Head of caudate nucleus (tissue), 42 donors: ENCODE results near the gene ARL6IP5.

Experiments
- DNase-seq, 42 donors: peaks; one replicate each; pipeline versions ENCODE4 v3.0.0 to v3.0.0-alpha.2; 2020 to 2021; ENCODE audit warnings: mixed read lengths in 7 of 42
- intact Hi-C: fragments of 100-400 bp; cut with DNase I; formaldehyde crosslinking; loops from one replicate; pipeline ENCODE4 v1.15.0; 2022

ARL6IP5 gene

DNA sequence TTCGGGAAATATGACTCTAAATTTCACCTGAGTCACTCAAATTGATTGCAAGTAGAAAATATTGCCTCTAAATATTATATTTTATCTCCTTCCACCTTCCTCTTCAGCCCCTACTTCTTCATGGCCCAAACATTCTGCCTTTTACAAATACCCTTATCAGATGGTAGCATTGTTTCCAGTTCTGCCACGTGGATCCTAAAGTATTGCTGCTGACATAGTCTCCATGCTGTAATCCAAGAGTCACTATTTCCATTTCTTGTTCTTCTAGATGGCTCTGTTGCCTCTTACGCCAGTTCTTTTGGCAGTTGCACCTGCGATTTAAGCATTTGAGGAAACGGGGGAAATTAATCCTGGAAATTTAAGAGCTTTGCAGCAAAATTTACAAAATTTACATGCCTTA is 24.1 kb downstream of the ARL6IP5 start:
- intact Hi-C loops, result no loop called here

DNA sequence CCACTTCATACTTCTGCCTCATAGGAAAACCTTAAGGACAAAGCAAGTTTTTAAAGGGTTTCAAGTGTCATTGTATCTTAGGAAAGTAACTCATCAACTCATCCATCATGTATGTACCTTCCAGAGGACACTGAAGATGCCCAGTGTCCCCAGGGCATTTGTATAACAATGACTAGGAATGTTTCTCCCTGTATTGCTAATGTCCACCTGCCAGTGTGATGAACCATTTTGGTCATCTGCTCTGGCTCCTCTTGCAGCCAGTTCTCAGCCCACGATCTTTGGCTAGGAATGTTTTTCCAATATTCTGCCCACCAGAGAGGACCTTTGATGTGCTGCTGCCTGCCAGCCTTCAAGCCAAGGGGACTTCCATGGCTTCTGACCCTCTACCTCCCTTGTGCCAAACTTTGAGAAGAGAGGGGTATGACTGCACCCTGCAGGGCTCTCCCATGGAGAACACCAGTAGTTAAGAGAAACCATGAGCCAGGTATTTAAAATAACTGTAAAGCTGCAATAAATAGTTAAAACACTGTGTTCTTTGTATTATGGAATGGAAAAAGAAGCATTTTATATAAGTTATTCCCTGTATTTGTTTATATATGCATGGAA is 26.3 kb downstream of the ARL6IP5 start:
- DNase-seq, result no peak
- intact Hi-C loops, result no loop called here

More for the DNA sequence above, 24.1 kb downstream of the ARL6IP5 start:
- DNase-seq, result no peak

DNA sequence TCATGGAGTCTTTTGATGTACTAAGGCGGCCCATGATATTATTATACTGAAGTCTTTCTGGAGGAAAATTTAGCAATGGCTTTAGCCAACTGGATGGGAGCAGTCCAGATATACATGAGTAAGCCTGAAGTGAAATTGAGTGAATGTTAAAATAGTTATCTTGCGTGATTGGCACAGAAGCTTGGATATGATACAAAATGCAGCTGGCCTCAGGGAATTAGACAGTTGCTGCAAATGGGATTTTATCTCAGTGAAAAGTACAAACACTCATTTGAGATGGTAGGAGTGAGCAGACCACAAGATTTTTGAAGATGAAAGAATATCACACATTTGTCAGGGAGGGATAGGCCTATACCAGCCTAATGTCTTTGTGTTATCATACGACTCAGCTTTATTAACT is 28.8 kb downstream of the ARL6IP5 start:
- intact Hi-C loops, result no loop called here
- no peak for DNase-seq

DNA sequence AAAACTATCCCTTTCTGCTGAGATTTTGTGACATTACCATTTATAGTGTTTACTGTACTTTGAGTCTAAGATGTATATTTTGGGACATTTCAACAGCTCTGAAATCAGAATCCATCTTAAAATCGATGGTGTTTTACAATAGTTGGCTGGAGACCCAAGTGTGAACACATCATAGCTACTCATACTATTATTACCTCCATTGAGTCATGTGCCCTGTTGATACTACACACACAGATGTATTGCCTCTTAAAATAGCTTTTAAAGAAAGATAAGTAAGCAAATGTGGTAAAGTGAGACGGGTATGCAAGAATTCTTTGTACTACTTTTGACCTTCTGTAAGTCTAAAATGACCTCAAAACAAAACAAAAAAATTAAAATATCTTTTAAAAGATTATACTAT is 31.0 kb downstream of the ARL6IP5 start:
- no peak for DNase-seq
- intact Hi-C loops, result loop anchor here (2.0 kb wide), 1 partner anchor 31 kb away; the partner anchor contains the start of gene ARL6IP5

DNA sequence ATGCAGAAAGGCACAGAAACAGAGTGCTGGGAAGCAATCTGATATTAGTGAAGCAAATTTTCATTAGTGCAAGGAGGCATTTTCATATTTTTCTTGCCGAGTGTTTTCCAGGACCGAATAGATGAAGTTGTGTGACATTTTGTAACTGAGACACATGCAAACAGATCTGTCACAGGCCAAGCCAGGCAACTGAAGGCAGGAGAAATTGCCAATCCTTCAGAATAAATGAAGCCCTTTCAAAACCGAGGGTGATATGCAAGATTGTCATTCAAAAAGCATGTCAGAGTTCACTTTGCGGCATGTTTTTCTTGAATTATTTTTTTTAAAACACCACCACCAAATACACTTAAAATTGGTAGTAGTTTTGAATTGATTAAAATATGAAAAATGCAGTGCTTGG is 31.4 kb downstream of the ARL6IP5 start:
- intact Hi-C loops, result loop anchor here (2.0 kb wide), 1 partner anchor 31 kb away; the partner anchor contains the start of gene ARL6IP5
- DNase-seq, result peak in 5 of 42 donors; percentile 22 to 64 (median 43)

DNA sequence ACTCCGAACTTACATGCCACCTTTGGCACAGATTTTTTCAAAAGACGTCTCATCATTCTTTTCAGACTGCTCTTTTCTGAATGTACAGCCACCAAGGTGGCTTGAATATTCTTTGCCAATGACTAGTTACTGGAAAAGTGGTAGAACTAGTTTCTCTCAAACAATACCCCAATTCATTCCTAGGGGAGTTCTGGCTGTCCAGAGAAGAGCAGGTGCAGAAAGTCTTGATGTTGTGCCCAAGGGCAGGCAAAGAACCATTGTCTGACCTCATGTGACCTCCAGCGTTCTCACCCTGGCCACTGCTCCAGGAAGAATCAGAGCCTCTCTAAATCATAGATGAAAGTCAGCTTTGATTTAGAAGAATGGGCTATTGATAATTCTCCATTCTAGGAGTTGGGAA is 32.2 kb downstream of the ARL6IP5 start:
- DNase-seq, result peak in 41 of 42 donors; percentile 32 to 92 (median 76)
- intact Hi-C loops, result loop anchor here (2.0 kb wide), 1 partner anchor 32 kb away; the partner anchor contains the start of gene ARL6IP5

DNA sequence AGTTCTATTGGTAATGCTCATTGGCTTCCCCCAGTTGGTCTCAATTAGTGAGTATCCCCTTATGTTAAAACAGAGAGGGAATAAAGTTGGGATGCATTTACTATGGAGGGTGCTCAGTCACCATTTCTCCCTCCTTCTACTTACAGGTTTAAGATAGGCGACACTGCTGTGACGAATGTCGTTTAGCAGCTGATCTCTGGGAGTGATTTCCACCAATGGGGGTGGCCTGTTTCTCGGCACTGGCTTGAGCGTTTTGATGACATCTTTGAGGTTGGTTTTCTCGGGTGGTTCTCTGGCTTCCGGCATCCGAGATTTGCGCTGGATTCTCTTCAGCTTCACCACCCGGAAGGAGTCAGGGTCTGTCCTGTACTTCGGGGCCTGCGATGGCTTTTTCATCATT is 33.8 kb downstream of the ARL6IP5 start:
- intact Hi-C loops, result no loop called here
- DNase-seq, result no peak

DNA sequence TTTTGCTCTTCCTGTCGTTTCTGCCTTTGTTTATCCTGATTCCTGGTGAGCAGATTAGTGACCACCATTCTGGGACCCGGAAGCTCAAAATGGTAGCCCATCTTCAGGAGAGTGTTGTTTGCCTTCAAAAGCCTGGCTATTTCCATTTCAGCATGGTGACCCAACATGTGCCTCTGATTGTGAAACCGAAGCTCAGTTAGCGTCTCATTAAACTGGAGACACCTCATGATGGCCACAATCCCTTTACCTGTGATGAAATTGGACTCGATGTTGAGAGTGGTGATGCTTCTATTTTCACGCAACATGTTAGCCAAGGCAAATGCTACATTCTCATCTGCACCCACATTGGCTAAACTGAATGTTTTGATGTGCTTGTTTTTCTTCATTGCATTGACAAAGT is 34.4 kb downstream of the ARL6IP5 start:
- intact Hi-C loops, result no loop called here
- DNase-seq, result no peak

DNA sequence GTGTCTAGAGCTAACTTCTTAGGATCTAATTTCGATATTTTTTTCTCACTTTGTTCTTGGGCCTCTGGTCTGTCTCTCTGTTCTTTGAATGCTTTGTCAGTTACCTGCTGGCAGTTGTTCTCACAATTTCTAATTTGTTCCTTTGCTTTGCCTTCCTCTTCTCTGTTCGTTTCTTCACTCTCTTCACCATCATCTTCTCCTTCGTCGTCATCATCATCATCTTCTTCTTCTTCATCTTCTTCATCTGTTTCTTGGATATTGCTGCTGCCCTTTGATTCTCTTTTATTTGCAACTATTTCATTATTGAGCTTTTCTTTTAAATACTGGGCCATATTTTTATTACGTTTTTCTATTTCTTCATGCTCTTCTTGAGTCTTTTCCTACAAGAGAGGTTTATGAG is 34.9 kb downstream of the ARL6IP5 start:
- intact Hi-C loops, result no loop called here
- DNase-seq, result no peak

DNA sequence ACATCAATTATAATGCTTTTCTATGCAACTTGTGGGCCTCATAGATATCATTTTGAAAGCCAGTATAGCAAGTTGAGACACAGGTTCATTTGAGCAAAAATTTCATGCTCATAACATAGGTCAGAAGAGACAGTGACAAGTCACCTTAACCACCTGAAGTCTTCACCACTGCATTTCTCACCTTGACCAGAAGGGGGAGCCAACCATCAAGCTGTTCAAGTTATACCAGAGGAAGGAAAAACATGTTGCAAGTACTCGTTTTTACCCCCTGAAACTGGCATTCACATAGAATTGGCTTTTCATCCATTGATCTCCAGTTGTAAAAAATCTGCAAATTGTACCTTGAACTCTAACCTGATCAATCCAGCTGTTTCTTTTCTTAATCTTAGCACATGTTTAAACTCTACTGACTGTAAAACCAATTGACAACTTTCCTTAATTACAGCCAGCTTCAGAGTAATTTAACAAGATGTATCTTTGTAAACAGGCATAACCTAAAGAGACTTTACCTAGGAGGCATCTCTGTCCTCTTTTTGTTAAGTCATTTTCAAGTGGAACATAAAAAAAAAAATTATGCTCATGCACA is 36.2 kb downstream of the ARL6IP5 start:
- intact Hi-C loops, result no loop called here
- DNase-seq, result peak in 41 of 42 donors; percentile 47 to 93 (median 81)

DNA sequence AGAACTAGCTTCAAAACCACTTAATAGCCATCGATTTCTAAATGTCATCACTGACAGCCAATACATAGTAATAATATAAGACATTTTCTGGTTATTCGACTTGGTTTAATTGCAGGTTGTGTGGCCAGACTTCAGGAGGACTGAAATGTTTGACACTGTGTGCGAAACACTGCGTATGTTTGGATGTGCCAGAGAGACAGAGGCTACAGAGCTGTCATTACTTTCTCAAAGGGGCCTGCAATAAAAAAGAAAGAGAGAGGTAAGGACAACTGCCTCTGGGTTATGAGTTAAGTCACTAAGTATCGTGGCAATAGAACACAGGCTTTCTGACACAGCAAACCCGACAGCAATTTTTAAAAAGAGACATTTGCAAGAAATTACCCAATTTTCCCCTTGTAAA is 36.8 kb downstream of the ARL6IP5 start:
- intact Hi-C loops, result no loop called here
- DNase-seq, result no peak

DNA sequence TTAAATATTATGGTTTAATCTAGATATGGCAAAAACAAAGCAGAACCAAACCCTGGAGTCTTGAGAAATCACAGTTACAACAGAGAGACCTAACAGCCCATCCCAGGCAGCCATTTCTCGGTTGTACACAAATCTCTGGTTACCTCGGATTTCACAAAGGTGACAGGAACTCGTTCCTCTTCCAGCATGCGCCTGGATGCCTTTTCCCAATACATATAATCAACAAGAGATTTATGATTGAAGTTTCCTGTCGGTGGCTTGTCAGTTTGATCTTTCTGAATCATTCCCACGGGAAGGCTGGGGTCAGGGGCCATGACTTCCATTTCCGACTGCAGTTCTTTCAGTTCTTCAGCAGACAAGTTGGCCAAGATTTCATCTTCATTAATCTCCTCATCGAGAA is 37.2 kb downstream of the ARL6IP5 start:
- intact Hi-C loops, result no loop called here
- no peak for DNase-seq

DNA sequence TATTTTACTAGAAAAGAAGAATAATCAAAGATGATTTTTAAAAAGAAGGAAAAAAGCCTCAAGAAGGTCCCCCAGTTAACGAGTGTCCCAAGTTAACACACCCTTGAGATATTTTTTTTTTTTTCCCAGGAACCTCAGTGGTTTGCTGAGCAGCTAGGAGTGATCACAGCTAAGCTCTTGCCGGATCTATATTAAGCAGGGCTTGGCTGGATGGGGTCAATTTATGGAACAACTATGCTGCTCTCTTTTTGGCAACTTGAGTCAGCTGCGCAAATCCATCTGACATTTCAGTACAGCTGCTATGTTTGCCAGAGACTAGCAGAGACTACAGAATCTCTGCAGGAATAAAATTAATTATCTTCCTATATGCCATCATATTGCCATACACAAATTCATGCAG is 37.7 kb downstream of the ARL6IP5 start, which contains the start of gene LMOD3:
Gene LMOD3 (minus strand): TSS at position 193 of the 400 bp plus-strand sequence. CDS start 209 bp downstream, outside the sequence.
- DNase-seq, result no peak
- intact Hi-C loops, result no loop called here

DNA sequence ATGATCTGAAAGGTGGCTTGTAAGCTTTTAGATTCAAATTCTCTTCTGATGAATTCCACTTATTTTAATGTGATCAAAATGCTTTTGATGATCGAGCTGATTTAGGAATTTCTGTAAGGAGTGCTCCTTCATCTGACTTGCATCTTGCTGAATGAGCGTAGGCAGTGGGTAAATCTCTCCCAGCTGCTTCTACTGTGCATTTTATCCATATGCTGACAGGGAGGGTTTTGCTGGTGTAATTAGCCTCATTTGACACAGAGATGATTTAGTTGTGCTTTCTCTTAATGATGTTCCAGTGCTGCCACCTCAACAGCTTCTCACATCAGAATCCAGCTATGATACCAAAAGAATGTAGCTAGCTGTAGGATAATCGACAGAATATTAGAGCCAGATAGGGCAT is 41.5 kb downstream of the ARL6IP5 start:
- intact Hi-C loops, result no loop called here
- peak in 2 of 42 donors; percentile 13 to 16 for DNase-seq

DNA sequence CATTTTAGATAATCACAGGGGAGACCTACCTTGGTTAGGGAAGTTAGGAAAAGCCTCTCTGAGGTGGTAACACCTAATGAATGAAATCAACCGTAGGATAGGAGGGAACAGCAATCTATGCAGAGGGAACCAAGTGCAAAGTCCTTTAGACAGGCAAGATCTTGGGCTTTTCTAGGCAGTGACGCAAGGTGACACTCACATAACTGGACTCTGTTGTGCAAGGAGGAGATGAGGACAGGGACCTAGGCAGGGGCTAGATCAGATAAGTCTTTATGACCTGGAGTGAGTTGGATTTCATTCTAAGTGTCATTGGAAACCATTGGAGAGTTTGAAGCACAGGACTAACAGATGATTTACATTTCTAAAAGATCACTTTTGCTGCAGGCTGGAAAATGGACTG is 42.3 kb downstream of the ARL6IP5 start:
- no peak for DNase-seq
- intact Hi-C loops, result no loop called here

DNA sequence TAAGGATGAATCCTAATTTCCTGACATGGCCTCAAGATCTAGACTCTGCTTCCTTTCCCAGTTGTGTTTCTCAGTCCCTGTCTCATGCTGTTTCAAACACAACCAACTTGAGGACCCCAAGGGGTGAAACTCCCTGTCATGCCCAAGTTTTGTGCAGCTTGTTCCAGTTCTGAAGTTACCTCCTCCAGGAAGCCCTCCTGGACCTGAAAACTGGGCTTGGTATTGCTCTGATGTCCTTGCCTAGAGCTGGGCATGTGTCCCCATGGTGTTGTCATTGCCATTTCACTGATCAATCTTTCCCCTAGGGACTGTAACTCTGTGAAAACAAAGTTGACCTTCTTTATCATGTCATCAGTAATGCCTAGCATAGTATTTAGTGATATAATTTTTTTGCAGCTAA is 43.8 kb downstream of the ARL6IP5 start:
- no peak for DNase-seq
- intact Hi-C loops, result no loop called here

DNA sequence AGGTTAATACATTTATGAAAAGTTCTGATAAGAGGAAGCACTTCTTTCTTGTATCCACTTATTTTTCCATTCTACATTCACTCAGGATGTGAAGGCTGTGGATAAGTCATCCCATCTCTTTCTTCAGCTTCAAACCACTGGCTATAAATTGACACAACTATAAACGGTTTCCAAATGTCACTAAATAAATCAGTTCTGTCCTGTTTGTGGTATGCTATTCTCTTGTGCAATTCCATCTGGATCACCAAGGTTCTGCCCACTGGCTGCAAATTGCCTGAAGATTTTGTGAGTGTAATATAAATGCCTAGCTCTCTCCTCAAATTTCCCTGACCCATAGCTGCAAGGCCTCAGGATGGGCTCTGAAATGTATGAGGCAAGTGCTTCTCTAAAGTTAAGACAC is 44.8 kb downstream of the ARL6IP5 start:
- no peak for DNase-seq
- intact Hi-C loops, result no loop called here

DNA sequence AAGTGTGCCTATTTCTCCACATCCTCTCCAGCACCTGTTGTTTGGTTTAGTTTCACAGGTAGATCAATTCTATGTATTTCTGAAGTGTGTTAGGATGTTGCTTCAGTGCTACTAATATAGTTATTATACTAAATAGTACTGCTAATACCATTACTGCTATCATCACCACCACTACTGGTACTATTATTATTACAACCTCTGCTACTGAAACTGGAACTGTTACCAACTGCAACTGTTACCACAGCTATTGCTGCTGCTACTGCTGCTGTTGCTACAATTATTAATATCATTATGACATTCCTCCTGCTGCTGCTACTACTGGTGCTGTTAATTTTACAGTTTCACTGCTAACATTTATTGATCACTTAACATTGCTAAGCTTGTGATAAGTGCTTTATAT is 46.0 kb downstream of the ARL6IP5 start:
- intact Hi-C loops, result no loop called here
- no peak for DNase-seq

DNA sequence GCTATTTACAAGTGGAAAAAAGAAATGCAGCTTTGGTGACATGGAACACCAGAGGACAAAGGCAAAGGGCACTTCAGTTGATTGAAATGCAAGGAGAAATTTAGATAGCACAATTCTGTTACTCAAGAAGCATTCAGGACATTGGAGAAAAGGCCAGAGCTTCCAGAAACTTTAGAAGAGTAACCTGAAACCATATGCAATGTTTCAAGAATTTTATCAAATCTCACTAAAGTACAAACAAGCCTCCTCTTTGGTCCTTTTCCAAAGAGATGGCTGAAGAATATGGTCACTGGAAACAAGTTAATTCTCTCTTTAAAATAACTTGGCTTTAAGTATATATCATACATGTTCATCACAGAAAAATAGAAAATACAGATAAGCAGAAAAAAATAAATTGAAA is 52.3 kb downstream of the ARL6IP5 start:
- DNase-seq, result no peak
- intact Hi-C loops, result no loop called here

DNA sequence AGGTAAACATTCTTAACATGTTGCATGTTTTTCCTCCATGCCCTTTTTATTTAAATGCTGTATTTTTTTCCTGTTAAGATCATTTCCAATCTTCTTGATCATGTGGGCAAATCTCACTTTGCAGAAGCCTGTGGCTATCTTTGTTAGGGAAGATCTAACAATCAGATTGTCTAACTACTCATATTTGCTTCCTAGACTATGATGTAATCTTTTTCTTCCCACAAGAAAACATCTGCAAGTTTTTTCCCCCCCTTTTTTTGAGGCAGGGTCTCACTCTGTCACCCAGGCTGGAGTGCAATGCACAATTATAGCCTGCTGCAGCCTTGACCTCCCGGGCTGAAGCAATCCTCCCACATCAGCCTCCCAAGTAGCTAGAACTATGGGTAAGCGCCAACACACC is 52.7 kb downstream of the ARL6IP5 start:
- no peak for DNase-seq
- intact Hi-C loops, result no loop called here

DNA sequence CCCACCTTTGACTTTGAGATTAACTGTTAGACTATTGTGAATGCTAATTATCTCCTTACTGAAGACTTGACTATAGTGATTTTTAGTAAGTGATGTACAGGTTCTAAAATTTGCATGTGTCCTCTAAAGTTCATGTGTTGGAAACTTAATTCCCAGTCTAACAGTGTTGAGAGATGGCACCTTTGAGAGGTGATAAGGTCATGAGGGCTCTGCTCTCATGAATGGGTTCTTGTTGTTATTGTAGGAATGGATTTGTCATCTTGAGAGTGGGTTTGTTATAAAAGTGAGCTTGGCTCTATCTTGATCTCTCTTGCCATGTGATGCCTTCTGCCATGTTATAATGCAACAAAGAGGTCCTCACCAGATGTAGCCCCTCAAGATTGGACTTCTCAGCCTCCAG is 56.6 kb downstream of the ARL6IP5 start:
- intact Hi-C loops, result no loop called here

More for the DNA sequence above, 56.6 kb downstream of the ARL6IP5 start:
- DNase-seq, result no peak
